Activated T-helper 1 cell treated with anti-CD3 and anti-CD28 coated beads, Interleukin-12 subunit alpha, Interleukin-12 subunit beta, Interleukin-2, Interleukin-4 antibody, amounts not matched to agents 30 ng/mL and 10 ng/mL and 1 ng/mL, durations not matched to agents 14 hours and 24 hours and 36 hours (primary cell): ENCODE results near the gene NLK. TPM values are rescaled to one million over a fixed set of nuclear protein-coding genes. Genes with fewer than 3 reads are reported as not detected.
A peak's percentile ranks its signal among the peaks of the same experiment; 100 is the strongest.
"Not testable (repeated sequence)": the region's sequence is repeated elsewhere in the genome, so short reads cannot be mapped to it uniquely, and the experiment has no call there.

Experiments
- DNase-seq: peaks from one replicate; pipeline ENCODE4 v3.0.0; 2021; ENCODE audit warnings: low spot score
- H3K27ac Mint-ChIP-seq: one replicate; pipeline ENCODE4 v1.8.0; 2021; ENCODE audit warnings: mild to moderate bottlenecking, mixed read lengths
- H3K27me3 Mint-ChIP-seq: one replicate; pipeline ENCODE4 v1.8.0; 2022; ENCODE audit warnings: mild to moderate bottlenecking, moderate library complexity, mixed read lengths; ENCODE audit not compliant: insufficient read depth
- H3K36me3 Mint-ChIP-seq: one replicate; pipeline ENCODE4 v1.8.0; 2021; ENCODE audit warnings: low read depth, mixed read lengths
- H3K4me1 Mint-ChIP-seq: one replicate; pipeline ENCODE4 v1.8.0; 2021; ENCODE audit warnings: low read depth, mixed read lengths
- H3K4me3 Mint-ChIP-seq: one replicate; pipeline ENCODE4 v1.8.0; 2021; ENCODE audit warnings: mild to moderate bottlenecking, moderate library complexity, mixed read lengths
- H3K9me3 Mint-ChIP-seq: one replicate; pipeline ENCODE4 v1.8.0; 2021; ENCODE audit warnings: mixed read lengths
- intact Hi-C: fragments of 100-400 bp; cut with micrococcal nuclease; formaldehyde crosslinking; loops from one replicate; pipeline ENCODE4 v1.15.1; 2024
- total RNA-seq: library from RNA; stranded (reverse); gene quantifications from 2 replicates; pipeline ENCODE4 v1.2.3, GENCODE V29; 2022

NLK gene
- total RNA-seq, 1 donor from 2014 or later: 13.6 TPM

- Mint-ChIP-seq H3K27me3 (peaks cover 38% of the 10 kb centered on the region), H3K9me3 (no peaks in the 10 kb centered on the region), H3K4me3 (peak overlapping the region; percentile 79), H3K36me3 (no peaks in the 10 kb centered on the region), H3K4me1 (peaks cover 14% of the 10 kb centered on the region), H3K27ac (no peak overlapping the region)
- intact Hi-C loops: loop anchor here (2.0 kb wide), 1 partner anchor 91 kb away; the partner anchor contains the start of gene TMEM97
- peak; percentile 9 for DNase-seq
Observed at GRCh38 chr17:28227316-28228108, 185.0 kb downstream of the NLK start.

- Mint-ChIP-seq H3K4me1 (peaks cover 14% of the 10 kb centered on the region), H3K27ac (no peak overlapping the region), H3K36me3 (no peaks in the 10 kb centered on the region), H3K9me3 (no peaks in the 10 kb centered on the region), H3K4me3 (peak overlapping the region; percentile 79), H3K27me3 (peaks cover 42% of the 10 kb centered on the region)
- intact Hi-C loops: loop anchor here (2.0 kb wide), 1 partner anchor 91 kb away; the partner anchor contains the start of gene TMEM97
- no peak for DNase-seq
Observed at GRCh38 chr17:28228109-28228840, 185.8 kb downstream of the NLK start.

GRCh38 chr17:28228986-28229729 is 186.7 kb downstream of the NLK start:
- no peak for DNase-seq
- H3K4me3 Mint-ChIP-seq: no peak overlapping the region
- H3K4me1 Mint-ChIP-seq: peaks cover 14% of the 10 kb centered on the region
- no peaks in the 10 kb centered on the region for H3K36me3 Mint-ChIP-seq
- intact Hi-C loops: loop anchor here (2.0 kb wide), 1 partner anchor 90 kb away; the partner anchor contains the start of gene TMEM97
- no peak overlapping the region for H3K27ac Mint-ChIP-seq
- no peaks in the 10 kb centered on the region for H3K9me3 Mint-ChIP-seq
- peaks cover 43% of the 10 kb centered on the region for H3K27me3 Mint-ChIP-seq

- Mint-ChIP-seq H3K27ac (no peak overlapping the region), H3K4me3 (no peak overlapping the region), H3K4me1 (peaks cover 14% of the 10 kb centered on the region), H3K36me3 (no peaks in the 10 kb centered on the region), H3K9me3 (no peaks in the 10 kb centered on the region), H3K27me3 (peaks cover 49% of the 10 kb centered on the region)
- intact Hi-C loops: no loop called here
- peak; percentile 9 for DNase-seq
Observed at GRCh38 chr17:28230011-28230410, 187.5 kb downstream of the NLK start.

GRCh38 chr17:28230607-28231006 is 188.1 kb downstream of the NLK start:
- H3K36me3 Mint-ChIP-seq, DNase-seq, intact Hi-C loops, H3K4me3 Mint-ChIP-seq, H3K9me3 Mint-ChIP-seq, H3K27ac Mint-ChIP-seq: not testable (repeated sequence)
- Mint-ChIP-seq H3K4me1 (peaks cover 14% of the 10 kb centered on the region), H3K27me3 (peaks cover 49% of the 10 kb centered on the region)

- H3K9me3 Mint-ChIP-seq, H3K36me3 Mint-ChIP-seq, intact Hi-C loops, DNase-seq, H3K4me3 Mint-ChIP-seq, H3K27ac Mint-ChIP-seq: not testable (repeated sequence)
- Mint-ChIP-seq H3K4me1 (peaks cover 14% of the 10 kb centered on the region), H3K27me3 (peaks cover 43% of the 10 kb centered on the region)
Observed at GRCh38 chr17:28231624-28232023, 189.1 kb downstream of the NLK start.

GRCh38 chr17:28232966-28233870 is 190.7 kb downstream of the NLK start:
- H3K36me3 Mint-ChIP-seq, H3K4me1 Mint-ChIP-seq, intact Hi-C loops, H3K27ac Mint-ChIP-seq, DNase-seq, H3K9me3 Mint-ChIP-seq, H3K4me3 Mint-ChIP-seq: not testable (repeated sequence)
- peaks cover 36% of the 10 kb centered on the region for H3K27me3 Mint-ChIP-seq

- DNase-seq, intact Hi-C loops, H3K9me3 Mint-ChIP-seq, H3K36me3 Mint-ChIP-seq, H3K27ac Mint-ChIP-seq, H3K4me3 Mint-ChIP-seq, H3K4me1 Mint-ChIP-seq: not testable (repeated sequence)
- peaks cover 31% of the 10 kb centered on the region for H3K27me3 Mint-ChIP-seq
Observed at GRCh38 chr17:28233872-28234856, 191.7 kb downstream of the NLK start.

- H3K4me1 Mint-ChIP-seq, intact Hi-C loops: not testable (repeated sequence)
- peaks cover 25% of the 10 kb centered on the region for H3K27me3 Mint-ChIP-seq
Observed at GRCh38 chr17:28235066-28235700, 192.7 kb downstream of the NLK start.

GRCh38 chr17:28236033-28236653 is 193.7 kb downstream of the NLK start:
- DNase-seq, H3K4me1 Mint-ChIP-seq, H3K9me3 Mint-ChIP-seq, intact Hi-C loops, H3K27ac Mint-ChIP-seq, H3K4me3 Mint-ChIP-seq, H3K36me3 Mint-ChIP-seq: not testable (repeated sequence)
- H3K27me3 Mint-ChIP-seq: peaks cover 21% of the 10 kb centered on the region

More at GRCh38 chr17:28235066-28235700, 192.7 kb downstream of the NLK start:
- H3K36me3 Mint-ChIP-seq, H3K27ac Mint-ChIP-seq, H3K4me3 Mint-ChIP-seq, DNase-seq, H3K9me3 Mint-ChIP-seq: not testable (repeated sequence)
